Kasumi-1 (cell line): Measurements from ENCODE around the gene LRRC37B.
A peak's percentile ranks its signal among the peaks of the same experiment; 100 is the strongest.
"Not testable (repeated sequence)": the region's sequence is repeated elsewhere in the genome, so short reads cannot be mapped to it uniquely, and the experiment has no call there.

ENCODE experiments used
- DNase-seq, 2 experiments: peaks; one replicate each; lab custom pipeline; 2025; lab: John Stamatoyannopoulos, UW

LRRC37B gene

GRCh38 chr17:32006957-32007462 lies at the start of gene LRRC37B:
TSS of gene LRRC37B (plus strand) at chr17:32007383. CDS start at chr17:32021393, 14,010 bp downstream.
- peak; percentile 83 to 89 for DNase-seq

GRCh38 chr17:31964131-31964530 lies 43.1 kb upstream of the LRRC37B start:
- not testable (repeated sequence) for DNase-seq

GRCh38 chr17:31967648-31968047 lies 39.5 kb upstream of the LRRC37B start:
- no peak for DNase-seq

GRCh38 chr17:31970416-31970815 lies 36.8 kb upstream of the LRRC37B start:
- DNase-seq, result not testable (repeated sequence)

GRCh38 chr17:31974269-31975071 lies 32.7 kb upstream of the LRRC37B start:
- not testable (repeated sequence) for DNase-seq

GRCh38 chr17:31975391-31975790 lies 31.8 kb upstream of the LRRC37B start:
- not testable (repeated sequence) for DNase-seq

DNA sequence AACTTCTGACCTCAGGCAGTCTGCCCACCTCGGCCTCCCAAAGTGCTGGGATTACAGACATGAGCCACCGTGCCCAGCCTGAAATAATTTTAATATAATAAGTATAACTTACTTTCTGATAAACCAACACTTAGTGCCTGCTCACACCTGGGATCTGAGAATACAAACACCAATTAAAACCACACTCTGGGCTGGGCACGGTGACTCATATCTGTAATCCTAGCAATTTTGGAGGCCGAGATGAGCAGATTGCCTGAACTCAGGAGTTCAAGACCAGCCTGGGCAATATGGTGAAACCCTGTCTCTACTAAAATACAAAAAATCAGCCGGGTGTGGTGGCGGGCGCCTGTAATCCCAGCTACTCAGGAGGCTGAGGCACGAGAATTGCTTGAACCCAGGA lies 15.4 kb upstream of the LRRC37B start:
- DNase-seq, result not testable (repeated sequence)

DNA sequence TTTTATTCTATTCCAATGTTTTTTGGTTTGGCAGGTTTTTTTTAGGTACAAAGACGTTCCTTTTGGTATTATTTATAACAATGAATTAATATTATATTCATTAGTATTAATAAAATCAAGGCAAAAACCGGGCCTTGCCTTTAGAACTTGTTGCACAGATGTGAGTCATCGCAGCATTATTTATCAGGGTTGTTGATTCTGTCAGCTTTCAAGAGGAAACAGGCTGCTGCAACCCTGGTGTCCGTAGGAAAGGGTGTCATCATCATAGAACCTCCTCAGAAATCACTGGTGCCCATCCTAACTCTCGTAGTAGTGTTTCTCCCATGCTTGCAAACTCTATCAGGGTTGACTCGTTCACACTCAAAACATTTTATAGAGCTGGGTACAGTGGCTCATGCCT lies 10.2 kb upstream of the LRRC37B start:
- DNase-seq, result no peak

DNA sequence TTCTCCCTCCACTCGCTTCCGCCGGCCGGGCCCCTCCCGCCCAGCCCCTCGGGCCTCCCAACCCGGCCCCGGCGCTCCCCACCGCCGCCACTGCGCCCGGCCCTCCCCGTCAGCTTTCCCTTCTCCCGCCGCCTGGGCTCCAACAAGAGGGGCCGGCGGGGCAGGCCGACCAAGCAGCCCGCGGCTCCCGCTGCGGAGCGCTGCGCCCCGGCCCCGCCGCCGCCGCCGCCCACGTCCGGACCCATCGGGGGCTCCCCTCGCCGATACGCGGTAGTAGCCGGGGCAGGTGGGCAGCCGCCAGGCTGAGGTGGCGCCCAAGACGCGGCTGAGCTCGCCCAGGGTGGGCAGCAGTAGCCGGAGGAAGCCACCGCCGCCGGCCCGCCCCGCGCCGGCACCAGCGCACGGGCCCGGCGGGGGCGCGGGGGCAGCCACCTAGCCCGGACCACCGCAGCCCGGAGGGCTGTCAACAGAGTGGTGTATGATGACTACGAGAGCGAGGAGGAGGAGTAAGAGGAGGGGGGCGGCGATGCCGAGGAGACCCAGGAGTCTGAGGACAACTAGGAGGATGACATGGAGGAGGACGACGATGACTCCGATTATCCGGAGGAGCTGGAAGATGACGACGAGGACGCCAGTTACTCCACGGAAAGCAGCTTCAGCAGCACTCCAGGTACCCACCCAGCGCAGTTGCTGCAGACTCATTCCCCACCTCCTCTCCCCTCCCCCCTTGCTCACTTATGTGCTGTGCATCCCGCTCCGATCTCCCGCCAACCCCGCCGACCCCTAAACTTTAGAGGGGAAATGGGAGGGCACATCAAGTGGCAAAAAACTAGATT lies 498 bp downstream of the LRRC37B start:
- peak; percentile 57 to 75 for DNase-seq

DNA sequence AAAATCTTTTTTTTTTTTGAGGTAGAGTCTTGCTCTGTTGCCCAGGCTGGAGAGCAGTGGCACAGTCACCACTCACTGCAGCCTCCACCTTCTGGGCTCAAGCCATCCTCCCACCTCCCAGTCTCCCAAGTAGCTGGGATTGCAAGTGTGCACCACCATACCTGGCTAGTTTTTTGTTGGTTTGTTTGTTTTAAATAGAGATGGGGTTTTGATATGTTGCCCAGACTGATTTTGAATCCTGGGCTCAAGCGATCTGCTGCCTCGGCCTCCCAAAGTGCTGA lies 2.0 kb downstream of the LRRC37B start:
- DNase-seq, result no peak

GRCh38 chr17:32010114-32010513 lies 2.9 kb downstream of the LRRC37B start:
- no peak for DNase-seq

GRCh38 chr17:32015245-32016013 lies 8.2 kb downstream of the LRRC37B start:
- no peak for DNase-seq

GRCh38 chr17:32016231-32016630 lies 9.0 kb downstream of the LRRC37B start:
- DNase-seq, result peak; percentile 28 to 68

DNA sequence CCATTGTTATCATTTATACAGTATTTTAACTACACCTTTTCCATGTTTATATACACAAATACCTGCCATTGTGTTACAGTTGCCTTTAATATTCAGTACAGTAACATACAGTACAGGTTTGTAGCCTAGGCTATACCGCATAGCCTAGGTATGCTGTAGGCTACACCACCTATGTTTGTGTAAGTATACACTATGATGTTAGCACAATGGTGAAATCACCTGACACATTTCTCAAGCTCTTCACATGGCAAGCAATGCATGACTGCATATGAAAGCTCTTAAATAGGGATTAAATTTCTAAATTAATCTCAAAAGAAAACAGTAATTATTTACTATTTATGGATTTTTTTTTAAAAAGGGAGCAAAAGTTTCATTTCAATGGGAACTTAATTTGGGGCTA lies 12.0 kb downstream of the LRRC37B start:
- DNase-seq, result no peak

- DNase-seq, result no peak
Measured at GRCh38 chr17:32020943-32021614, 13.9 kb downstream of the LRRC37B start.

DNA sequence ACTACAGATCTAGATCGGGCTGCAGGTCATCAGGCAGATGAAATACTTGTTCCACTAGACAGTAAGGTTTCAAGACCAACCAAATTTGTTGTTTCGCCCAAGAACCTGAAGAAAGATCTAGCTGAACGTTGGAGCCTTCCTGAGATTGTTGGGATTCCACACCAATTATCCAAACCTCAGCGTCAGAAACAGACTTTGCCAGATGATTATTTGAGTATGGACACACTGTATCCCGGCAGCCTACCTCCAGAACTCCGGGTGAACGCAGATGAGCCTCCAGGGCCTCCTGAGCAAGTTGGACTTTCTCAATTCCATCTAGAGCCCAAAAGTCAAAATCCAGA lies 14.4 kb downstream of the LRRC37B start:
- no peak for DNase-seq

DNA sequence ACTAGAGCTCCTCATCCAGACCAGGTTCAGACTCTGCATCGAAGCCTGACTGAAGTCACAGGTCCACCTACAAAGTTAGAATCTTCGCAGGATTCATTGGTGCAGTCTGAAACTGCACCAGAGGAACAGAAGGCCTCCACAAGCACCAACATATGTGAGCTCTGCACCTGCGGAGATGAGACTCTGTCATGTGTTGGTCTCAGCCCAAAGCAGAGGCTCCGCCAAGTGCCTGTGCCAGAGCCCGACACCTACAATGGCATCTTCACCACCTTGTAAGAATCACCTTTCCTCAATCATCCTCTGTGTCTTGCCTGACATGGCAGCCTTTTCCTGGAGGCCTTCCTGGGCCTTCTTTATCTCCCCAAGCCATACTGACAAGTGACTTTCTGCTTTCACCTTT lies 15.4 kb downstream of the LRRC37B start:
- DNase-seq, result not testable (repeated sequence)

DNA sequence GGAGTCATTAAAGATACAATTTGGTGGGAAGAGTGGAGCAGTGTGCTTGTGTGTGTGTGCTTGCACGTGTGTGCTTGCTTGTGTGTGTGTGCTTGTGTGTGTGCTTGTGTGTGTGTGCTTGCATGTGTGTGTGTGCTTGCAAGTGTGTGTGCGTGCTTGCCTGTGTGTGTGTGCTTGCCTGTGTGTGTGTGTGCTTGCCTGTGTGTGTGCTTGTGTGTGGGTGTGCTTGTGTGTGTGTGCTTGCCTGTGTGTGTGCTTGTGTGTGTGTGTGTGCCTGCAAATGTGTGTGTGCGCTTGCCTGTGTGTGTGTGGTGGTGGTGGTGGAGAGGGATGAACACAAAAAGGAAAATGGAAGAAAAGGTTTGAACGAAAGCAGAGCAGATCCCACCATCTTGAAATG lies 20.1 kb downstream of the LRRC37B start:
- DNase-seq, result not testable (repeated sequence)

- DNase-seq, result no peak
Measured at GRCh38 chr17:32033223-32033622, 26.0 kb downstream of the LRRC37B start.

DNA sequence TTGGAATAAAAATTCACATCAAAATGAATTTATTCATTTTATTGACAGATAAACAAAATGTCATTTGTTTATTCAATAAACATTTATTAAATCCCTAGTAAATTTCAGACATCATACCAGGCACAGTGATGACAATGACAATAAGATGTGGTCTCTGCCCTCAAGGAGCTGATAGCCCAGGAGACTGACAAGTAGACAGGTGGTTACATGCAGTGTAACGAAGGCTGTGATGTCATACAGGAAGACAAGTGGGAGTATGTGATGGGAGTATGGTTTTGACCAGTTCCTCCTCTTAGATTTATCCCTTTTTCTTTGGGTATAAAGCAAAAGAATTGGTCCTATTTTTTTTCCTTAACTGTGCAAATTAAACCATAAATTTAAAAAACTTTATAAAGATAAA lies 26.6 kb downstream of the LRRC37B start:
- DNase-seq, result not testable (repeated sequence)

DNA sequence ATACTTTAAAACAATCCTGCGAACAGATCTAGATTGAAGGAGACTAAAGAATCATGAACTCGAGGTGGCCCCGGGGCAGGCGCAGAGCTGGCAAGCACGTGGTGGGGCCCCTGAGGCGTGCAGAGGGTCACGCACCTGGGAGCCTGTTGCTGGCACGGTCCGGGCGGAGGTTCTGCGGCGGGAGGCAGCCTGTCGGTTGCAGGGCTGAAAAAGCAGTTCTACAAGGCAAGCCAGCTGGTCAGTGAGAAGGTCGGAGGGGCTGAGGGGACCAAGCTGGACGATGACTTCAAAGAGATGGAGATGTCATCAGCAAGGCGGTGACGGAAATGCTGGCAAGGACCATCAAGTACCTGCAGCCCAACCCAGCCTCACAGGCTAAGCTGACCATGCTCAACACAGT lies 33.1 kb downstream of the LRRC37B start:
- not testable (repeated sequence) for DNase-seq
